ENCODE results near the gene ITPRIPL1.
"Not testable (repeated sequence)": the region's sequence is repeated elsewhere in the genome, so short reads cannot be mapped to it uniquely, and the experiment has no call there.

Gene ITPRIPL1

GRCh38 chr2:96325041-96325883, at the start of gene ITPRIPL1:
Gene ITPRIPL1 (plus strand): TSS chr2:96325317. CDS start chr2:96325840, 523 bp downstream.
- peak; percentile 14 for DNase-seq (ENCODE audit: low read depth)

GRCh38 chr2:96276787-96277499, 48.2 kb upstream of the ITPRIPL1 start:
- DNase-seq (ENCODE audit: low read depth): no peak

DNA sequence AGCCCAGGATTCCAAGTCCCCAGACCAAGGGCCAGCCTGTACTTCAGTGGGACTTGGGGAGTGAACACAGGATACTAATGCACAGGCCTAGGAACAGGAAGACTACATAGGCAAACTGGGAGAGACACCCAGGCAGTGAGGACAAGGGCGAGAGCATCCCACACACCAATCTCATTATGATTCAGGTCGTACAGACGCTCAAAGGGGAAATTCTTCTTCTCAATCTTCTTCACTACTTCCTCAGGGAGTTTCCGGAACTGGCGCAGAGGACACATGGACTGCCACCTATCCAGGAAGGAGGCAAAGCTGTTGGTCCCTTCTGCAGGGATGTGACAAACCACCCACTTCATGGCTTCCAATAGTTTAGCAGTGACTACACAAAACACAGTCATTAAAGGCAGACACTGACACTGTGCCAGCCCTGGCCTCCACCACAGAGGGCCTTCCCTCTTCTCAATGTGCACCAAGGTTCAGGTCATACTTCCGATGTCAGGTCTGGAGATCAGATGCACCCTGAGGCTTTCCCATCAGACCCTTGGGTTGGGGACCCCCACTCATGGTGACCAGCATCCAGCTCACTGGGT, 37.8 kb upstream of the ITPRIPL1 start:
- no peak for DNase-seq (ENCODE audit: low read depth)

DNA sequence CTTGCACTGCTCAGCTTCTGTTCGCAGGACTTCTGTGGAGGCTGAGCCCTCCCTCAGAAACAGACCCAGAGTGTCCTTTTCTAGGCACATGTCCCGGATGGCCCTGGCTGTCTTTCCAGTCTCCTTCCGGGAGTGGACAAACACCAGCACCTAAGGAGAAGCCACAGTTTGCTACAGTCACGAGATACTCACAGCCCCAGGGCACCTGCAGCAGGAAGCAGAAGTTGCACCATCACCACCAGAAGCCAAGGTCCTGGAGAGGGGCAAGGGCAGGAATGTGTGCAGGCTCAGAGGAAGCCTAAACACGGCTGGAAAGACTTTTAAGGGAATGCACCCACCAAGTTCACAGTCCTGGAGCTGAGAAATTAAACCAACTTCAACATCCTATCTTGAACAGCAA, 33.4 kb upstream of the ITPRIPL1 start:
- no peak for DNase-seq (ENCODE audit: low read depth)

- not testable (repeated sequence) for DNase-seq (ENCODE audit: low read depth)
Measured at GRCh38 chr2:96294271-96294670, 30.8 kb upstream of the ITPRIPL1 start.

GRCh38 chr2:96296925-96297324, 28.2 kb upstream of the ITPRIPL1 start:
- no peak for DNase-seq (ENCODE audit: low read depth)

DNA sequence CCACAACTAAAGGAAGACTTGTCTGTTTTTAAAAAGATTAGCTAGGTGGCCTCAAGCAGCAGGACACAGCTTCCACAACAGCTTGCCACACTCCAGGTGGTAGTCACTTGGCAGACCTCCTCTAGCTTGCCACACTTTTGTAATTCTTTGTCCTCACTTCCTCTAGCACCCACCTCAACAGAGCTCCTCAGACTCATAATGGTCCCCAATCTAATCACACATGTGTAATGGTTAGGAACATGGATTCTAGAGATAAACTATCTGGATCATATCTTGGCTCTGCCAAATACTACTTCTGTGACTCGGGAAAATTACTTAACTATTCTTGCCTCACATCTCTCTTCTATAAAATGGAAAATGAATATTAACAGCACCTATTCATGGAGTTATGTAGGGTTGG, 23.3 kb upstream of the ITPRIPL1 start:
- no peak for DNase-seq (ENCODE audit: low read depth)

DNA sequence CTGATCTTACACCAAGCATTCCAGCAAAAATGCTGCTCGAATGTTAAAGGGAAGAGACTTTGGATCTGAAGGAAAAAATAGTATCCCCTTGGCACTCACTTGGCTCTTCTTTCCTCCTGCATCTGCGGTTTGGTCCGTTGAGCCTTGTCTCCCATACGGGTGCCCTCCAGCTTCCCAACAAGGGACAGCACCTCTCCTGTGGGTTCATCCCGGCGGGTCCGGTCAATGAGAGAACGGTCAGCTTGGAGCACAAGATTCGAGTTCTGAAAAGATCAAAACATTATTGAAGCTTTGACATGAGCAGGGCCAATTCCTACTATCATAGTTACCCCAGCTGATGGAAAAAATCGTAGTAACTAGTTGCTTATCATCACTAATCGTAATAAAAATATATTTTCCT, 20.5 kb upstream of the ITPRIPL1 start:
- DNase-seq (ENCODE audit: low read depth): no peak

- peak; percentile 88 for DNase-seq (ENCODE audit: low read depth)
Measured at GRCh38 chr2:96305091-96305978, 19.8 kb upstream of the ITPRIPL1 start, which contains the start of gene SNRNP200. Gene SNRNP200 (minus strand): TSS chr2:96305546. CDS start chr2:96305437, 109 bp downstream.

DNA sequence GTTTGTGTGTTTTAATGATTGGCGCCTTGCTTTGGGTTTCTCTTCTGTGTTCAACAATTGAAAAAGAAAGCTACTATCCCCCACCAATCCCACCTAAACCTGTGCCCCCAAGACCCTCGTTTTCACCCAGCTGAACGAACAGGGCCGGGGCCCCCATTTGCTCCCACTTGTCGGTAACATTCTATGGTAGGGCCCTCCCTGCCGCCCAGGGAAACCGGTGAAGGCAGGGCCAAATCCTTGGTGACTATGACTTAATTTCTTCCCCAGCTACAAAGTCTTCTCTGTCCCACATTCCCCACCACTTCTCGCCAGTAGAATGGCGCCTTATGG, 19.2 kb upstream of the ITPRIPL1 start:
- DNase-seq (ENCODE audit: low read depth): no peak

GRCh38 chr2:96306370-96306769, 18.7 kb upstream of the ITPRIPL1 start:
- no peak for DNase-seq (ENCODE audit: low read depth)

- no peak for DNase-seq (ENCODE audit: low read depth)
Measured at GRCh38 chr2:96308248-96308647, 16.9 kb upstream of the ITPRIPL1 start.

- no peak for DNase-seq (ENCODE audit: low read depth)
Measured at GRCh38 chr2:96315005-96315399, 10.1 kb upstream of the ITPRIPL1 start.

DNA sequence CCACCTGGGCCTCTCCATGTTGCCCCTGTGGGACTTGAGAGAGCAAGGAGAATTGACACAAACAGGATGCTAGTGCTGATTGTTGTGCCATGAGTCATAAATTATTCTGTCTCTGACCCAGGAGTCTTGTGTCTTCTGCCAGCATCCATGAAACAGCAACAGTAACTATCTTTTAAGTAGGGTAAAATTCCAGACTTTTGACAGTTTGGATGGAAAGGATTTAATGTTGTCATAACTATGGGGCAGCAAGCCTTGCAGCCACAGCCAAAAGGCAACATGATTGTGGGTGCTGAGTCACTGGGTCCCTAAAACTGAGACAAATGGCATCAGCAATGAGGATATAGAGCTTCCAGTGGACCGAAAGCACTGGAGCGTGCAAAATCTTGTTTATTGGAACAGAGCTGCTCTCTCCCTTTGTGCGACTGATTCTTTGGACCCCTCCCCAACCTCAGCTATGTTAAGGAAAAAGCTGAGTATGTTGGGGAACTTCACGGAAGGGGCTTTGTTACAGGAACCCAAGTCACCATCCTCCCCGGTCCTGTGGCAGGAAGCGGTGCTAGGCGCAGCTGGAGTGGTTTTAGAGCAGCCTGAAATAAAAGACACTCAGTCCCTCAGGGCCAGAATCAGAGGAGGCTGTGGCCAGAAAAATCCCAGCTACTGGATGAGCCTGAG, 9.6 kb upstream of the ITPRIPL1 start:
- no peak for DNase-seq (ENCODE audit: low read depth)

- DNase-seq (ENCODE audit: low read depth): no peak
Measured at GRCh38 chr2:96316999-96317398, 8.1 kb upstream of the ITPRIPL1 start.

GRCh38 chr2:96317584-96317997, 7.5 kb upstream of the ITPRIPL1 start:
- no peak for DNase-seq (ENCODE audit: low read depth)

DNA sequence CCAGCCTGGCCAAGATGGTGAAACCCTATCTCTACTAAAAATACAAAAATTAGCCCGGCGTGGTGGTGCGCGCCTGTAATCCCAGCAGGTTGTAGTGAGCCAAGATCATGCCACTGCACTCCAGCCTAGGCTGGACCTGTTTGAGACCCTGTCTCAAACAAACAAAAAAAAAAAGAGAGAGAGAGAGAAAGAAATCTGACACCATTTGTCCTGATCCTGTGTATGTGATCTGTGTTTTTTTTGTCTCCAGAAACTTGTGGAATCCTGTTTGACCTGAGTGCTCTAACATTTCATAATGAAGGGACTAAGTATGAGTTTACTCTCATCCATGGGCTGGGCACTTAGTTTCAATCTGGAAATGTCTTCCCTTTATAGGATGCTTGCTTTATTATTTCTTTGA, 6.4 kb upstream of the ITPRIPL1 start:
- DNase-seq (ENCODE audit: low read depth): no peak

DNA sequence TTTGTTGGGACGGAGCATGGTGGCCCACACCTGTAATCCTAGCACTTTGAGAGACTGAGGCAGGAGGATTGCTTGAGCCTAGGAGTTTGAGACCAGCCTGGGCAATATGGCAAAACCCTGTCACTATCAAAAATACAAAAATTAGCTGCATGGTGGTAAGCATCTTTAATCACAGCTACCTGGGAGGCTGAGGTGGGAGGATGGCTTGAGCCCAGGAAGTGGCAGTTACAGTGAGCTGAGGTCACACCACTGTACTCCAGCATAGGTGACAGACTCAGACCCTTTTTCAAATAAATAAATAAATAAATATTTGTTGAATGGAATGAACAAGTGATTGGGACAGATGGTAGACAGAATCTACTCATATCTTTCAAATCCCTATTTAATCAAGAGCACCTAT, 5.7 kb upstream of the ITPRIPL1 start:
- DNase-seq (ENCODE audit: low read depth): no peak

GRCh38 chr2:96320326-96320725, 4.8 kb upstream of the ITPRIPL1 start:
- DNase-seq (ENCODE audit: low read depth): no peak

DNA sequence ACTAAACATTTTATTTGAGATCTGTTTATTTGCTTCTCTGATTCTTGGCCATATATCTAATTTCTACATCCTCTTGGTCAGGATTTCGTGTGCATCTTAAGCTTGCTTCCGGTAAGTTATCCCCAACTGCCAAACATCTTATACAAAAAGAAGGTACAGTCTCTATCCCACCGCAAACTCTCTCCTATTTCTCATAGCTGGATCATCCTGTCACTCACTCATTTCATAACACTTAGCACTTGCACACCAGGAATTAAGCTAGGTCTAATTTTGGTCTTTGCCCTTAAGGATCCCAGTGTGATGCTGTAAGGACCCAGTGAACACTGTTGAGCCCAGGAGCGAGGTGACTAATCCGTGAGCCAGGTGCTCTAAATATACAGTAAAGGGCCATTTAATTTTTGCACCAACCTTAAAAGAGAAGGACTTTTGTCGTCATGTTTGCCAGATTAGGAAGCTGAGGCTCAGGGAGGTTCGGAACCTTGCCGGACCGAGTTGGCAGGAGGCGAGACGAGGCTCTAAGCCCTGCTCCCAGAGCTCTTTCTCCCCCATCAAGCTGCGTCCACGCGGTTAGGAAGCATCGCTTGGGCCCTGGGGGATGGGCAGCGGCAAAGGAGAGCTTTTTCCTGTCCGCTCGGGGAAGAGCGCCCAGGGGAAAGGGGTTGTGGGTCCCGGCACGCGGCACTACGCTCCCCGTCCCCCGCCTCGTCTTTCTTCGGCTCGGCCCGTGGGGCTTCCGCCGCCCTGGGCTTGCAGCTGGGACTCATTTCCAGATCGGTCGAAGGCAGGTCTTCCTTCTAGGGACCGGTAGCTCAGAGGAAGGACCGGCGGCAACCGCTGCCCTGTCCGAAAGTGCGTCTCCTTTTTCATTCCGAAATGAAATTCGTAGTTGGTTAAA, 4.1 kb upstream of the ITPRIPL1 start:
- DNase-seq (ENCODE audit: low read depth): peak; percentile 5
